HEK293 (cell line): Measurements from ENCODE around the gene PRM1.

Experiments
- BCL11A ChIP-seq: fragments of 450-650 bp; formaldehyde crosslinking; IDR thresholded peaks from 2 replicates; pipeline ENCODE4 v1.5.1; 2016; ENCODE audit warnings: low read depth, missing biosample characterization, missing genetic modification characterization
- OSR2 ChIP-seq: fragments of 450-650 bp; formaldehyde crosslinking; IDR thresholded peaks from 2 replicates; pipeline ENCODE4 v1.5.1; 2016; ENCODE audit warnings: missing biosample characterization, missing genetic modification characterization
- SP3 ChIP-seq: fragments of 450-650 bp; formaldehyde crosslinking; IDR thresholded peaks from 2 replicates; pipeline ENCODE4 v1.5.1; 2016; ENCODE audit warnings: missing biosample characterization, missing genetic modification characterization
- TCF7L2 ChIP-seq: IDR thresholded peaks from 2 replicates; pipeline ENCODE4 v1.6.1; 2011; ENCODE audit warnings: low read depth, mild to moderate bottlenecking, inconsistent platforms, low read length, moderate library complexity, borderline replicate concordance
- ZNF404 ChIP-seq: fragments of 450-650 bp; formaldehyde crosslinking; IDR thresholded peaks from 2 replicates; pipeline ENCODE4 v1.5.1; 2017; ENCODE audit warnings: missing biosample characterization, missing genetic modification characterization
- ZNF433 ChIP-seq: fragments of 450-650 bp; formaldehyde crosslinking; IDR thresholded peaks from 2 replicates; pipeline ENCODE4 v1.5.1; 2016; ENCODE audit warnings: missing biosample characterization, missing genetic modification characterization, low read depth
- ZNF585B ChIP-seq: fragments of 450-650 bp; formaldehyde crosslinking; IDR thresholded peaks from 2 replicates; pipeline ENCODE4 v1.5.1; 2016; ENCODE audit warnings: missing biosample characterization, missing genetic modification characterization
- ZNF660 ChIP-seq: fragments of 450-650 bp; IDR thresholded peaks from 2 replicates; pipeline ENCODE4 v1.5.1; 2018; ENCODE audit warnings: missing biosample characterization, mild to moderate bottlenecking, missing genetic modification characterization
- TF ChIP-seq, protein P1 (sequence below): fragments of 450-650 bp; formaldehyde crosslinking; IDR thresholded peaks from 2 replicates; pipeline ENCODE4 v1.5.1; 2016; ENCODE audit warnings: missing biosample characterization, missing genetic modification characterization
- TF ChIP-seq, protein P2 (sequence below): fragments of 450-650 bp; formaldehyde crosslinking; IDR thresholded peaks from 2 replicates; pipeline ENCODE4 v1.5.1; 2016; ENCODE audit warnings: missing biosample characterization, missing genetic modification characterization, borderline replicate concordance
- TF ChIP-seq, protein P3 (sequence below): fragments of 450-650 bp; formaldehyde crosslinking; IDR thresholded peaks from 2 replicates; pipeline ENCODE4 v1.5.1; 2016; ENCODE audit warnings: missing biosample characterization, missing genetic modification characterization

- TF ChIP-seq SP3 (tag by site-specific recombination) (no peak), ZNF404 (tag by site-specific recombination) (no peak), ZNF660 (tag by site-specific recombination) (no peak), OSR2 (tag by site-specific recombination) (no peak), ZNF585B (tag by site-specific recombination) (no peak), ZNF433 (no peak), TCF7L2 (no peak), BCL11A (tag by site-specific recombination) (no peak)
- TF ChIP-seq, protein P1, sequence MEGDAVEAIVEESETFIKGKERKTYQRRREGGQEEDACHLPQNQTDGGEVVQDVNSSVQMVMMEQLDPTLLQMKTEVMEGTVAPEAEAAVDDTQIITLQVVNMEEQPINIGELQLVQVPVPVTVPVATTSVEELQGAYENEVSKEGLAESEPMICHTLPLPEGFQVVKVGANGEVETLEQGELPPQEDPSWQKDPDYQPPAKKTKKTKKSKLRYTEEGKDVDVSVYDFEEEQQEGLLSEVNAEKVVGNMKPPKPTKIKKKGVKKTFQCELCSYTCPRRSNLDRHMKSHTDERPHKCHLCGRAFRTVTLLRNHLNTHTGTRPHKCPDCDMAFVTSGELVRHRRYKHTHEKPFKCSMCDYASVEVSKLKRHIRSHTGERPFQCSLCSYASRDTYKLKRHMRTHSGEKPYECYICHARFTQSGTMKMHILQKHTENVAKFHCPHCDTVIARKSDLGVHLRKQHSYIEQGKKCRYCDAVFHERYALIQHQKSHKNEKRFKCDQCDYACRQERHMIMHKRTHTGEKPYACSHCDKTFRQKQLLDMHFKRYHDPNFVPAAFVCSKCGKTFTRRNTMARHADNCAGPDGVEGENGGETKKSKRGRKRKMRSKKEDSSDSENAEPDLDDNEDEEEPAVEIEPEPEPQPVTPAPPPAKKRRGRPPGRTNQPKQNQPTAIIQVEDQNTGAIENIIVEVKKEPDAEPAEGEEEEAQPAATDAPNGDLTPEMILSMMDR (tag by site-specific recombination): no peak
- TF ChIP-seq, protein P2, sequence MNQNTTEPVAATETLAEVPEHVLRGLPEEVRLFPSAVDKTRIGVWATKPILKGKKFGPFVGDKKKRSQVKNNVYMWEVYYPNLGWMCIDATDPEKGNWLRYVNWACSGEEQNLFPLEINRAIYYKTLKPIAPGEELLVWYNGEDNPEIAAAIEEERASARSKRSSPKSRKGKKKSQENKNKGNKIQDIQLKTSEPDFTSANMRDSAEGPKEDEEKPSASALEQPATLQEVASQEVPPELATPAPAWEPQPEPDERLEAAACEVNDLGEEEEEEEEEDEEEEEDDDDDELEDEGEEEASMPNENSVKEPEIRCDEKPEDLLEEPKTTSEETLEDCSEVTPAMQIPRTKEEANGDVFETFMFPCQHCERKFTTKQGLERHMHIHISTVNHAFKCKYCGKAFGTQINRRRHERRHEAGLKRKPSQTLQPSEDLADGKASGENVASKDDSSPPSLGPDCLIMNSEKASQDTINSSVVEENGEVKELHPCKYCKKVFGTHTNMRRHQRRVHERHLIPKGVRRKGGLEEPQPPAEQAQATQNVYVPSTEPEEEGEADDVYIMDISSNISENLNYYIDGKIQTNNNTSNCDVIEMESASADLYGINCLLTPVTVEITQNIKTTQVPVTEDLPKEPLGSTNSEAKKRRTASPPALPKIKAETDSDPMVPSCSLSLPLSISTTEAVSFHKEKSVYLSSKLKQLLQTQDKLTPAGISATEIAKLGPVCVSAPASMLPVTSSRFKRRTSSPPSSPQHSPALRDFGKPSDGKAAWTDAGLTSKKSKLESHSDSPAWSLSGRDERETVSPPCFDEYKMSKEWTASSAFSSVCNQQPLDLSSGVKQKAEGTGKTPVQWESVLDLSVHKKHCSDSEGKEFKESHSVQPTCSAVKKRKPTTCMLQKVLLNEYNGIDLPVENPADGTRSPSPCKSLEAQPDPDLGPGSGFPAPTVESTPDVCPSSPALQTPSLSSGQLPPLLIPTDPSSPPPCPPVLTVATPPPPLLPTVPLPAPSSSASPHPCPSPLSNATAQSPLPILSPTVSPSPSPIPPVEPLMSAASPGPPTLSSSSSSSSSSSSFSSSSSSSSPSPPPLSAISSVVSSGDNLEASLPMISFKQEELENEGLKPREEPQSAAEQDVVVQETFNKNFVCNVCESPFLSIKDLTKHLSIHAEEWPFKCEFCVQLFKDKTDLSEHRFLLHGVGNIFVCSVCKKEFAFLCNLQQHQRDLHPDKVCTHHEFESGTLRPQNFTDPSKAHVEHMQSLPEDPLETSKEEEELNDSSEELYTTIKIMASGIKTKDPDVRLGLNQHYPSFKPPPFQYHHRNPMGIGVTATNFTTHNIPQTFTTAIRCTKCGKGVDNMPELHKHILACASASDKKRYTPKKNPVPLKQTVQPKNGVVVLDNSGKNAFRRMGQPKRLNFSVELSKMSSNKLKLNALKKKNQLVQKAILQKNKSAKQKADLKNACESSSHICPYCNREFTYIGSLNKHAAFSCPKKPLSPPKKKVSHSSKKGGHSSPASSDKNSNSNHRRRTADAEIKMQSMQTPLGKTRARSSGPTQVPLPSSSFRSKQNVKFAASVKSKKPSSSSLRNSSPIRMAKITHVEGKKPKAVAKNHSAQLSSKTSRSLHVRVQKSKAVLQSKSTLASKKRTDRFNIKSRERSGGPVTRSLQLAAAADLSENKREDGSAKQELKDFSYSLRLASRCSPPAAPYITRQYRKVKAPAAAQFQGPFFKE (tag by site-specific recombination): no peak
- TF ChIP-seq, protein P3, sequence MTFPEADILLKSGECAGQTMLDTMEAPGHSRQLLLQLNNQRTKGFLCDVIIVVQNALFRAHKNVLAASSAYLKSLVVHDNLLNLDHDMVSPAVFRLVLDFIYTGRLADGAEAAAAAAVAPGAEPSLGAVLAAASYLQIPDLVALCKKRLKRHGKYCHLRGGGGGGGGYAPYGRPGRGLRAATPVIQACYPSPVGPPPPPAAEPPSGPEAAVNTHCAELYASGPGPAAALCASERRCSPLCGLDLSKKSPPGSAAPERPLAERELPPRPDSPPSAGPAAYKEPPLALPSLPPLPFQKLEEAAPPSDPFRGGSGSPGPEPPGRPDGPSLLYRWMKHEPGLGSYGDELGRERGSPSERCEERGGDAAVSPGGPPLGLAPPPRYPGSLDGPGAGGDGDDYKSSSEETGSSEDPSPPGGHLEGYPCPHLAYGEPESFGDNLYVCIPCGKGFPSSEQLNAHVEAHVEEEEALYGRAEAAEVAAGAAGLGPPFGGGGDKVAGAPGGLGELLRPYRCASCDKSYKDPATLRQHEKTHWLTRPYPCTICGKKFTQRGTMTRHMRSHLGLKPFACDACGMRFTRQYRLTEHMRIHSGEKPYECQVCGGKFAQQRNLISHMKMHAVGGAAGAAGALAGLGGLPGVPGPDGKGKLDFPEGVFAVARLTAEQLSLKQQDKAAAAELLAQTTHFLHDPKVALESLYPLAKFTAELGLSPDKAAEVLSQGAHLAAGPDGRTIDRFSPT: no peak
Measured at GRCh38 chr16:11302977-11303376, 21.8 kb upstream of the PRM1 start.
